NT2/D1 (cell line): ENCODE data around the gene STX2.

Experiments used
- DNase-seq: peaks from one replicate; pipeline ENCODE4 v3.0.0-alpha.2; 2011; ENCODE audit warnings: low read depth, low spot score
- H3K27me3 ChIP-seq: 2 replicates; pipeline ENCODE4 v1.6.0; 2011; ENCODE audit warnings: mild to moderate bottlenecking; ENCODE audit not compliant: insufficient read length, insufficient read depth
- H3K36me3 ChIP-seq: 2 replicates; pipeline ENCODE4 v1.6.1; 2011; ENCODE audit warnings: mild to moderate bottlenecking, low read length, mixed read lengths; ENCODE audit not compliant: insufficient read depth, insufficient read length
- H3K4me1 ChIP-seq: 2 replicates; pipeline ENCODE4 v1.5.1; 2011; ENCODE audit not compliant: insufficient read depth, insufficient read length
- H3K4me3 ChIP-seq: 2 replicates; pipeline ENCODE4 v1.5.1; 2011; ENCODE audit warnings: low read depth; ENCODE audit not compliant: insufficient read length
- H3K9ac ChIP-seq: 2 replicates; pipeline ENCODE4 v1.6.0; 2011; ENCODE audit warnings: low read depth; ENCODE audit not compliant: insufficient read length
- H3K9me3 ChIP-seq: 2 replicates; pipeline ENCODE4 v1.5.1; 2011; ENCODE audit warnings: mild to moderate bottlenecking, low read length; ENCODE audit not compliant: insufficient read depth
- SUZ12 ChIP-seq: IDR thresholded peaks from 2 replicates; pipeline ENCODE4 v1.6.1; 2011; ENCODE audit not compliant: insufficient read length, insufficient read depth; ENCODE audit errors: extremely low read depth
- YY1 ChIP-seq: IDR thresholded peaks from 2 replicates; pipeline ENCODE4 v1.6.1; 2011; ENCODE audit not compliant: insufficient read length, insufficient read depth
- ZNF274 ChIP-seq: IDR thresholded peaks from 2 replicates; pipeline ENCODE4 v1.6.1; 2011; ENCODE audit warnings: mild to moderate bottlenecking, low read depth, low read length

The STX2 gene

GRCh38 chr12:130766470-130766869 lies 72.6 kb downstream of the STX2 start:
- DNase-seq = no peak
- H3K4me1 ChIP-seq = no peaks in the 10 kb centered on the region
- H3K9ac ChIP-seq = no peak overlapping the region
- no peaks in the 10 kb centered on the region for H3K27me3 ChIP-seq
- H3K36me3 ChIP-seq = peaks cover 3% of the 10 kb centered on the region
- peaks cover 19% of the 10 kb centered on the region for H3K9me3 ChIP-seq
- TF ChIP-seq SUZ12 (no peak), YY1 (no peak), ZNF274 (no peak)
- no peak overlapping the region for H3K4me3 ChIP-seq

- no peak overlapping the region for H3K9ac ChIP-seq
- H3K27me3 ChIP-seq = no peaks in the 10 kb centered on the region
- no peaks in the 10 kb centered on the region for H3K4me1 ChIP-seq
- H3K36me3 ChIP-seq = peaks cover 3% of the 10 kb centered on the region
- no peak for TF ChIP-seq YY1
- no peak for TF ChIP-seq SUZ12
- no peak for TF ChIP-seq ZNF274
- H3K4me3 ChIP-seq = no peak overlapping the region
- peaks cover 19% of the 10 kb centered on the region for H3K9me3 ChIP-seq
- DNase-seq = no peak
Observed at GRCh38 chr12:130765186-130765659, 73.8 kb downstream of the STX2 start.

DNA sequence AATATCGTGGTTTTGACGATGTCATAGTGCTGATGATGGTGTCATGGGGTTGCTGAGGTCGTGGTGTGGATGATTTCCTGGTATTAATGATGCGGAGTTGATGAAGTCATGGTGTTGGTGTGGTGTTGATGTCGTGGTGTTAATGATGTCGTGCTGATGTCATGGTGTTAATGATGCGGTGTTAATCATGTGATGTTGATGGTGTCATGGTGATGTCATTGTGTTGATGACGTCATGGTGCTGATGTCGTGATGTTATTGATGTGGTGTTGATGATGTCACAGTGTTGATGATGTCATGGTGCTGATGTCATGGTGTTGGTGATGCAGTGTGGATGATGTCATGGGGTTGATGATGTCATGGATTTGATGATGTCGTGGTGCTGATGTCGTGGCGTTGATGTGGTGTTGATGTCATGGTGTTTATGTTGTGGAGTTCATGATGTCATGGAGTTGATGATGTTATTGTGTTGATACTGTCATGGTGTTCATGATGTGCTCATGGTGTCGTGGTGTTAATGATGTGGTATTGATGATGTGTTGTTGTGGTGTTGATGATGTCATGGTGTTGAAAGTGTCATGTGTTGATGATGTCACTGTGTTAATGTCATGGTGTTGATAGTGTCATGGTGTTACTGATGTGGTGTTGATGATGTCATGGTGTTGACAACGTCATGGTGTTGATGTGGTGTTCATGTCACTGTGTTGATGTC lies 74.4 kb downstream of the STX2 start:
- no peak overlapping the region for H3K4me3 ChIP-seq
- TF ChIP-seq YY1 (no peak), SUZ12 (no peak), ZNF274 (no peak)
- H3K4me1 ChIP-seq = no peaks in the 10 kb centered on the region
- no peaks in the 10 kb centered on the region for H3K27me3 ChIP-seq
- H3K9ac ChIP-seq = no peak overlapping the region
- peaks cover 19% of the 10 kb centered on the region for H3K9me3 ChIP-seq
- DNase-seq = no peak
- H3K36me3 ChIP-seq = peaks cover 3% of the 10 kb centered on the region

- no peaks in the 10 kb centered on the region for H3K27me3 ChIP-seq
- no peak for DNase-seq
Observed at GRCh38 chr12:130764073-130764472, 75.0 kb downstream of the STX2 start.

DNA sequence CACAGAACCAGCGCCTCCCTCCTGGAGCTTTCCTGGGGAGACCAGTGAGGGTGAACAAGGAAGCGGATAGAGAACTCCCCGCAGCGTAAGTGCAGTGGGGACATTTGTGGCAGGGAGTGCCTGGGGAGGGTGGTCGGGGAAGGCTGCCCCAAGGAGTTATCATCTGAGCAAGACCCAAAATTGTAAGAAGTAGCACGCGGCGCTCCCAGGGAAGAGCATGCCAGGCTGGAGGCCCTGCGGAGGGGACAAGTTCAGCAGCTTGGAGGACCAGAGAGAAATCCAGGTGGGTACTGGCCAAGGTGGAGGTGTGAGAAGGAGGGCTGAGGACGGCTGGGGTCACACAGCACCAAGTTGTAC lies 76.8 kb downstream of the STX2 start:
- H3K4me3 ChIP-seq = no peak overlapping the region
- no peak for DNase-seq
- peaks cover 19% of the 10 kb centered on the region for H3K9me3 ChIP-seq
- peaks cover 3% of the 10 kb centered on the region for H3K36me3 ChIP-seq
- no peaks in the 10 kb centered on the region for H3K27me3 ChIP-seq
- no peak for TF ChIP-seq YY1
- TF ChIP-seq SUZ12 = no peak
- no peak for TF ChIP-seq ZNF274
- no peaks in the 10 kb centered on the region for H3K4me1 ChIP-seq
- H3K9ac ChIP-seq = no peak overlapping the region

More at GRCh38 chr12:130764073-130764472, 75.0 kb downstream of the STX2 start:
- H3K36me3 ChIP-seq = peaks cover 3% of the 10 kb centered on the region
- TF ChIP-seq YY1 (no peak), ZNF274 (no peak), SUZ12 (no peak)
- H3K9me3 ChIP-seq = peaks cover 19% of the 10 kb centered on the region
- no peaks in the 10 kb centered on the region for H3K4me1 ChIP-seq
- H3K4me3 ChIP-seq = no peak overlapping the region
- H3K9ac ChIP-seq = no peak overlapping the region

DNA sequence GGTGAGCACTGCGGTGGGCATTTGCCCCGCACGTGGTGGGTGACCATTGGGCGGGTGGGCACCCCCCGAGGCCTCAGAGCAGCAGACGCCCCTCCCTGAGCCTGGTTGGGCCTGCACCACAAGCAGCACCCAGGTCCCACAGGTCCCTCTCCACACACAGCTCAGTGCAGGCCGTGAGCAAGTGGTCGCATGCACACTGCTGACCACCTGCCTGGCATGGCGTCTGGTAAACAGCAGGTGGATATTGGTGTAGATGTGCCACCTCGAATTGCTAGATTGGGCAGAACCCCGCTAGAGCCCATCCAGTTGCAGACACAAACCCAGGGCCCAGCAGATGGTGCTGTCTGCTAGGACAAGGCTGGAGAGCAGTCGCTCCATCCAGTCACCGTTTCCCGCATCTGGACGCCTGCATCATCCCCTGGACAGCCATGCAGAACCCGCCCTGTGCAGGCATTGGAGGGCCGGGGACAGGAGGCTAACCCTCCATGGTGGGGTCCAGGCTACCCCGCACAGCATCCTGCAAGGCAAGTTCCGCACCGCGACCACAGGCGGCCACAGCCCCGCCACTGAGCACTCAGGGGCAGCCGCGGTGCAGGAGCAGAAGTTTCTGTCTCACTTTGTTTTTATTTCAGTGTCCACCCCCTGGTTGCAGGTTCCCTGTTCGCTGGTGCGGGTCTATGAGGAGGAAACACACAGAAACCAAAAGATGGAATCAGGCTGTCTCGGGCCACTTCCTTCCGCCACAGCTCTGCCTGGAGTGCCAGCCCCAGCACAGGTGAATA lies 77.3 kb downstream of the STX2 start:
- no peak overlapping the region for H3K4me3 ChIP-seq
- peaks cover 3% of the 10 kb centered on the region for H3K36me3 ChIP-seq
- H3K9ac ChIP-seq = no peak overlapping the region
- peaks cover 19% of the 10 kb centered on the region for H3K9me3 ChIP-seq
- no peak for TF ChIP-seq SUZ12
- no peak for TF ChIP-seq ZNF274
- no peak for TF ChIP-seq YY1
- no peak for DNase-seq
- no peaks in the 10 kb centered on the region for H3K27me3 ChIP-seq
- H3K4me1 ChIP-seq = no peaks in the 10 kb centered on the region

DNA sequence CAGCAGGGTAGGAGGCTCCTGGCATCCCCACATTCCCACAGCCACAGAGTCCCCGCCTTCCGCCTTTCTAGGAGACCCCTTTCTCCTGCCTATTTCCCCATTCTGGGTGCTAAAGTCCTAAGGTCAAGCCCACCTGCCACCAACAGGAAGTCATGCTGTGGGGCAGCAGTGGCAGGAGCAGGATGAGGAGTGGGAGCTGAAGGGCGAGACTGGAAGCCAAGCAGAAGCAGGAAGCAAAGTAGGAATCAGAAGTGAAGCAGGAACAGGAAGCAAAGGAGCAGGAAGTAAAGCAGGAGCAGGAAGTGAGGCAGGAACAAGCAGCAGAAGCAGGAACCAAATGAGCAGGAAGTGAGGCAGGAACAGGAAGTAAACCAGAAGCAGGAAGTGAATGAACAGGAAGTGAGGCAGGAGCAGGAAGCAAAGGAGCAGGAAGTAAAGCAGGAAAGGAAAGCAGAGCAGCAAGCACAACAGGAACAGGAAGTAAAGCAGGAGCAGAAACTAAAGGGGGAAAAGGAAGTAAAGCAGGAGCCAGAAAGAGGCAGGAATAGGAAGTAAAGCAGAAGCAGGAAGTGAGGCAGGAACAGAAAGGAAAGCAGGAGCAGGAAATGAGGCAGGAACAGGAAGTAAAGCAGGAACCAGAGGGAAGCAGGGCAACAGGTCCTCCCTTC lies 84.7 kb downstream of the STX2 start:
- no peak overlapping the region for H3K4me3 ChIP-seq
- peaks cover 6% of the 10 kb centered on the region for H3K4me1 ChIP-seq
- no peaks in the 10 kb centered on the region for H3K9me3 ChIP-seq
- no peaks in the 10 kb centered on the region for H3K27me3 ChIP-seq
- TF ChIP-seq YY1 = no peak
- TF ChIP-seq SUZ12 = no peak
- TF ChIP-seq ZNF274 = no peak
- no peak overlapping the region for H3K9ac ChIP-seq
- H3K36me3 ChIP-seq = no peaks in the 10 kb centered on the region
- DNase-seq = no peak
